Right lobe of liver (tissue), 6 donors: ENCODE measurements around the gene SLC8A1. TPM values are rescaled to one million over a fixed set of nuclear protein-coding genes. Genes with fewer than 3 reads are reported as not detected.

ENCODE experiments used
- ATAC-seq, 4 donors: fragments of 200-7000 bp; cut with Tn5 transposase; one replicate each; pipeline ENCODE4 v1.9.1; 2020; ENCODE audit warnings: mild to moderate bottlenecking in 4 of 4, moderate library complexity in 4 of 4
- DNase-seq, 3 donors: peaks; one replicate each; pipeline ENCODE4 v3.0.0-alpha.2; 2020
- H3K27ac ChIP-seq, 3 donors: fragments of 200-600 bp; one replicate each; pipeline ENCODE4 v1.8.0; 2022
- H3K27me3 ChIP-seq, 2 donors: fragments of 200-600 bp; one replicate each; pipeline ENCODE4 v1.8.0; 2022
- H3K36me3 ChIP-seq, 4 donors: fragments of 200-600 bp; sonication (generic) in 1 of 4; one replicate each; pipeline versions ENCODE4 v1.5.1 to v1.8.0; 2017 to 2022; ENCODE audit warnings: control low read depth in 1 of 4
- H3K4me1 ChIP-seq, 4 donors: fragments of 200-600 bp; sonication (generic) in 1 of 4; one replicate each; pipeline versions ENCODE4 v1.5.1 to v1.8.0; 2017 to 2022; ENCODE audit warnings: control low read depth in 1 of 4
- H3K4me3 ChIP-seq, 3 donors: fragments of 200-600 bp; one replicate each; pipeline ENCODE4 v1.8.0; 2022
- H3K9me3 ChIP-seq, 4 donors: fragments of 200-600 bp; sonication (generic) in 1 of 4; one replicate each; pipeline versions ENCODE4 v1.5.1 to v1.8.0; 2017 to 2022; ENCODE audit warnings: control low read depth in 1 of 4
- CTCF ChIP-seq, 4 donors: fragments of 200-600 bp in 3 of 4; fragments of 450-650 bp in 1 of 4; IDR thresholded peaks; one replicate each; pipeline versions ENCODE4 v1.5.1 to v1.8.0; 2016 to 2022; ENCODE audit warnings: antibody characterized with exemption in 4 of 4, mild to moderate bottlenecking in 2 of 4
- POLR2A ChIP-seq: fragments of 450-650 bp; IDR thresholded peaks from one replicate; pipeline ENCODE4 v1.6.1; 2017; ENCODE audit warnings: antibody characterized with exemption, mild to moderate bottlenecking
- WGBS: methylation state at CpG from one replicate; pipeline ENCODE4 v1.1.6; 2018; ENCODE audit warnings: low coverage, low lambda C conversion rate; ENCODE audit not compliant: insufficient coverage; ENCODE audit errors: missing lambda C conversion rate; 5-methylcytosine and 5-hydroxymethylcytosine counted together
- intact Hi-C, 2 donors: fragments of 100-400 bp; cut with DNase I; formaldehyde crosslinking; loops; one replicate each; pipeline versions ENCODE4 v1.11.2 to v1.14.1; 2022
- total RNA-seq, 6 experiments: library from RNA; depleted of rRNA in 2 of 6; stranded (reverse); fragments of >200 nt in 2 of 6; fragmentation: NEBNext Ultra II Directional in 3 of 6; extraction: Animal tissue kit (Norgen Biotek cat#: 25700) in 3 of 6; gene quantifications; one replicate each; pipeline versions ENCODE4 v1.1.0 to v1.2.4, GENCODE V29; 2016 to 2023
- donor health status: DM: no; HTN: yes; CAD: no.
- donor health status: DM: no; HTN: no; CAD: no.
- donor health status: DM: no; HTN: no; CAD: no.
- donor health status: DM: no; HTN: yes; CAD: no.
- donor health status: DM: no; HTN: yes; CAD: no.

SLC8A1 gene
- total RNA-seq, 6 experiments from 2014 or later: 3.3 to 12.1 (median 4.9) TPM

- Histone ChIP-seq H3K4me1 (no peaks in the 10 kb centered on the region), H3K4me3 (no peak overlapping the region), H3K27ac (no peak overlapping the region), H3K9me3 (no peaks in the 10 kb centered on the region), H3K36me3 (no peaks in the 10 kb centered on the region), H3K27me3 (no peaks in the 10 kb centered on the region)
- WGBS: 40% methylated on average over 2 of the region's 5 CpGs
- ATAC-seq (no peak), DNase-seq (no peak)
- intact Hi-C loops: no loop called here
- TF ChIP-seq POLR2A: no peak
- no peak for TF ChIP-seq CTCF (IDR thresholded peaks at IDR 0.05)
Observed at GRCh38 chr2:40421631-40422297, 30.1 kb downstream of the SLC8A1 start.

GRCh38 chr2:40420478-40420877, 31.4 kb downstream of the SLC8A1 start:
- ATAC-seq (no peak), DNase-seq (no peak)
- Histone ChIP-seq H3K27me3 (no peaks in the 10 kb centered on the region), H3K4me1 (no peaks in the 10 kb centered on the region), H3K36me3 (no peaks in the 10 kb centered on the region), H3K9me3 (no peaks in the 10 kb centered on the region), H3K4me3 (no peak overlapping the region), H3K27ac (no peak overlapping the region)
- intact Hi-C loops: no loop called here
- WGBS: 8% methylated on average over 3 of the region's 3 CpGs
- TF ChIP-seq CTCF (IDR thresholded peaks at IDR 0.05) (no peak), POLR2A (no peak)

GRCh38 chr2:40419364-40419762, 32.5 kb downstream of the SLC8A1 start:
- Histone ChIP-seq H3K27ac (no peak overlapping the region), H3K9me3 (no peaks in the 10 kb centered on the region), H3K36me3 (no peaks in the 10 kb centered on the region), H3K4me3 (no peak overlapping the region), H3K4me1 (no peaks in the 10 kb centered on the region), H3K27me3 (no peaks in the 10 kb centered on the region)
- ATAC-seq (no peak), DNase-seq (no peak)
- TF ChIP-seq CTCF (IDR thresholded peaks at IDR 0.05) (no peak), POLR2A (no peak)
- WGBS: 73% methylated on average over 2 of the region's 2 CpGs
- intact Hi-C loops: no loop called here

- WGBS: 45% methylated on average over 5 of the region's 5 CpGs
- Histone ChIP-seq H3K27ac (peak overlapping the region in 1 of 3 donors; percentile 0), H3K36me3 (no peaks in the 10 kb centered on the region), H3K4me1 (no peaks in the 10 kb centered on the region), H3K4me3 (no peak overlapping the region), H3K9me3 (no peaks in the 10 kb centered on the region), H3K27me3 (no peaks in the 10 kb centered on the region)
- no peak for DNase-seq
- no peak for ATAC-seq
- intact Hi-C loops: no loop called here
- TF ChIP-seq POLR2A: no peak
- no peak for TF ChIP-seq CTCF (IDR thresholded peaks at IDR 0.05)
Observed at GRCh38 chr2:40418614-40419363, 33.1 kb downstream of the SLC8A1 start.
